GM15510 (cell line): ENCODE measurements around the gene TCF7.

Source experiments
- POLR2A ChIP-seq: IDR thresholded peaks from 3 replicates; pipeline ENCODE4 v1.6.1; 2011; ENCODE audit warnings: borderline replicate concordance; ENCODE audit not compliant: insufficient read length; ENCODE audit errors: extremely low read depth

The TCF7 gene

DNA sequence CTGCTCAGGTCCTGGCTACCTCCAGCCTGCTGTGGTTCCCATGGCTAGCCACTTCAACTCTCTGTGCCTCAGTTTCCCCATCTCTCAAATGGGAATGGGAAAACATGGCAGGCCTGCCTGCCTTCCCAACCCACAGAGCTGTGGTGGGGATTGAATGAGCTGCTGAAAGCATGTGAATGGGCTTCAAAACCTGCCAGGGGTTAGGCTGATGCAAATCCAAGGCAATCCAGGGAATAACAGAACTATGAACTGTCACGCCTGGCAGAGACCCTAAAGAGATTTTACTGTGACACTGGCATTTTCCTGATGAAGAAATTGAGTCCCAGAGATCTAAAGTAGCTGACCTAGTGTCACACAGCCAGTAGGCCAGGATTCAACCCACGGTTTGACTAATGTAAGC is 29.9 kb upstream of the TCF7 start:
- TF ChIP-seq POLR2A = no peak

DNA sequence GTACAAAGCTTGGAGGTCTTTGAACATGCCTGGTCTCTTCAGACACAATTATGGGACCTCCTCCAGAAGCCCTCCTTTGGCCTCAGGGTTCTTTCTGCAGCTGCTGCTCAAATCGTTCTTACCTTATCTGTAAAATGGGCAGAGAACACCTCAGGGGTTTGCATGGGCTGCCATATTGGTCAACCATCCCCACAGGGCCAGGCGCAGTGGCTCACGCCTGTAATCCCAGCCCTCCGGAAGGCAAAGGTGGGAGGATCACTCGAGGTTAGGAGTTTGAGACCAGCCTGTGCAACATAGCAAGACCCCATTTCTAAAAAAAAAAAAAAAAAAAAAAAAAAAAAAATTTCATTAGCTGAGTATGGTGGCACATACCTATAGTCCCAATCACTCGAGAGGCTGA is 29.1 kb upstream of the TCF7 start:
- TF ChIP-seq POLR2A = no peak

GRCh38 chr5:134086225-134086942 is 28.1 kb upstream of the TCF7 start:
- no peak for TF ChIP-seq POLR2A

GRCh38 chr5:134086943-134087305 is 27.6 kb upstream of the TCF7 start:
- no peak for TF ChIP-seq POLR2A

DNA sequence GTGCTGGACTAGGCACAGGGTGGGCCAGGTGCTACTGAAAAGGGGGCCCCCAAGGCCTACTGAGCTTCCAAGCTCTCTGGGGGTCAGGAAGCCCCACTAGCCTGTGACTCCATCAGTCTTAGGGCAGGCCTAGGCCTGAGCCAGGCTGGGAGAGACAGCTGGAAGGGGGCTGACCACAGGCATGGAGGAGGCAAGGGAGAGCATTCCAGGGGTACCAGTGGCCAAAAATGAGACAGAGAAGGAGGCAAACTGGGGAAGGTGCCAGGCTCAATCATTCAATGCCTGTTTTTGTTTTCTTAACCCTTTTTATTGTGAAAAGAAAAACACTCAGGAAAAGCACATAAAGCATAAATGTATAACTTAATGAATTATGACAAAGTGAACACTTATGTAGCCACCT is 26.2 kb upstream of the TCF7 start:
- TF ChIP-seq POLR2A = no peak

DNA sequence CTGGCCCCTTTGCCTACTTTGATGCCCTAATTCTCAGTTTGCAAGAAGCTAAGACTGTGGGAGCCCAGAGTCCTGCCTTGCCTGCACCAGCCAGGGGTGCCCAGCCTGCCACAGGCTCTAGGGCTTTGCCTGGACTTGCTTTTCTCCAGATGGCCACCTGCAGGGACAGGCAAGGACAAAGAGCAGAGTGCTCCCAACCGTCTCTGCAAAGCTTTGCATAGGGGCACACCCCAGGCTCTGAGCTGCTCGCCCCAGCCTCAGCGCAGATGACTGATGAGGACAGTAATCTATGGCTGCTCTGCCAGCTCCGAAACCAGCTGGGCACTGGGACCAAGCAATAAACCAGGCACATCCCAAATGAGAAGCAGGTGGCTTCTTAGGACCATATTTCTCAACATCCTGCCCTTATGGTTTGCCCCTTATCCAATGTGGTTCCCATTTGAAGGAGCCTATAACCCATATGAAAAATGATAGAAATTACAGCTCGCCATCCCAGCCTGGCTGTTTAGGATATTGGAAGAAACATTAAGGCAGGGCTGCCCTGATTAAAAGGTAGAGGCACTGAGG is 25.4 kb upstream of the TCF7 start:
- no peak for TF ChIP-seq POLR2A

DNA sequence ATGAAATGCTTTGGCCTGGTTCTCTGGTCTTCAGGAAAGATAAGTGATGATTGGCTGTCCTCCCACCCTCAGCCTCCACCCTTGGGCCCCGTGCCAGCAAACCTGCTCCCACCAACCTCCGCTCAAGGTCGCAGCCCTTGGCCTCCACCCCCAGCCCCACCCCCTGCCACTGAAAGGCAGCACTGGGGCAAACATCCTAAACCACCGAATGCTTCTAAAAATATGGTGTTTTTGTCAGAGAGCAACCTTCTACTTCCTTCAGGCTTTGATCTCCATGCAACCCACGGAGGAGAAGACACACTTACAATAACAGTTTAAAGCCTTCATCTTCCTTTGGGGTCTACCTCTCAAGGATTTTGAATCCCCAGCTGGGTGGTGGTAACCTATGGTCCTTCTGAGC is 24.0 kb upstream of the TCF7 start:
- TF ChIP-seq POLR2A = no peak

DNA sequence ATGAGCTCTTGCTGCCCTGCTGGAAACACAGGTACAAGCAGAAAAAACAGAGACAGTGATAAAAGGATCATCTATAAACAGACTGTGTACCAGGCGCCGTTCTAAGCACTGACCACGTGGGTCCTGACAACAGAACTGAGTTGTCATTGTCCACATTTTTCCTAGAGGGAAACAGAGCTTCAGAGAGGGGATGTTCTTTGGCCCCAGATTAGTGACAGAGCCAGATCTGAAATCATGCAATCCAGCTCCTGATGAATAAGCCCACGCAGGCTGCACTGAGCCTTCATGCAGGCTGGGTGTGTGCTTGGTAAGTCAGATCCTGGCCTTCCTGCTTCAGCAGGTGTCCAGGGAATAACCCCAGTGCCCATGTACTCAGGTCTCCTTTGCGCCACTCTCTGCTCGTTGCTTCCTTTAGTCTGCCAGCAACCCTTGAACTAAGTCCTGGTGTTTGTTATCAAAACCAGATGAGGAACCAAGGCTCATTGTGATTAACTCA is 22.8 kb upstream of the TCF7 start:
- TF ChIP-seq POLR2A = no peak

DNA sequence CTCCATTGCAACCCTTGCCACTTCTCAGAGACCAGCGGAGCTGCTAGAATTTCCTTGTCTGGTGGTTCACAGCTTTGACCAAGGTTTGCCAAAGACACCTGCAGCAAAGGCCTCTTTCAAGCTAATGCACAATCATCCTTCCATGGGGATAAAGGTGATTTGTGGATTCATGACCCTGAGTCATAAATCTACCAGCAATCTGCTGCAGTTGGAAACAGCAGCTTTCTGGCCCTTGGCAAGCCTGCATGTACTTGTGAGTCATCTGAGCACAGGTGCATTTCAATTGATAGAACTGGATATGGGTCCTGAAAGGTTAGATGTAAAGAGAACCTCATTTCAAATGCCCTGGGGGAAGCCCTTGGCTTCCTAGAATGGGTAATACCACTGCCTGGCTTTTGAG is 21.6 kb upstream of the TCF7 start:
- no peak for TF ChIP-seq POLR2A

- no peak for TF ChIP-seq POLR2A
Observed at GRCh38 chr5:134093351-134093750, 21.1 kb upstream of the TCF7 start.

- no peak for TF ChIP-seq POLR2A
Observed at GRCh38 chr5:134095293-134095692, 19.2 kb upstream of the TCF7 start.

DNA sequence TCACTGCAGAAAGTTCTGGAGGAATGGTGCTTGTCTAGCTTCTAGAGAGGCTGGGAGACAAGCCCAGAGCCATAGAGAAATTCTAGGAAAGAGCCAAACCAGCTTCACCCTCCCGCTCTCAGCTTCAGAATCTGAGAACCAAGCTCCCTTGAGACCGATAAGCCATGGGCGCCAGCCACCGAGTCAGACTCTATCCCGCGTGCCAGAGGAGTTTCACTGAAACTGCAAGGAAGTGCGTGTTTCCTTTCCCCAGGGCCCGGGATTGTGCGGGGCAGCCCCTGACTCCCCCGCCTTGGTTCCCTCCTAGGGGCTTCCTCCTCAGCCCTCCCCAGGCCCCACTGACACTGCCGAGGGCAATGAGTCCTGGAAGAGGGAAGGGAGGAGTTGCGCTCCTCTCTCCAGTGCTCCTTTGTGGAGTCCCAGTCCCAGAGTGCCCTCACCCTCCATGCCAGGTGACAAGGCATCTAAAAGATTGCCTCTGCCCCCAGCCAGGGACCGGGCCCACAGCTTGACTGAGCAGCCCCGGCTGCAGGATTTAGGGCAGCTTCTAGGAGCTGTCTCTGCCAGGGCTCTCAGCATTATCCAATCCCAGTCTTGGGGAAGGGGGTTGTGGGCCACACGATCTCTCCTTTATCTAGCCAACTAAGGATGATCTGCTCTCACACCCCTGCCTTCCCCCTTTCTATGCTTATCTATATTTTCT is 18.4 kb upstream of the TCF7 start:
- no peak for TF ChIP-seq POLR2A

- no peak for TF ChIP-seq POLR2A
Observed at GRCh38 chr5:134097211-134097749, 17.2 kb upstream of the TCF7 start.

- no peak for TF ChIP-seq POLR2A
Observed at GRCh38 chr5:134098690-134099089, 15.8 kb upstream of the TCF7 start.

DNA sequence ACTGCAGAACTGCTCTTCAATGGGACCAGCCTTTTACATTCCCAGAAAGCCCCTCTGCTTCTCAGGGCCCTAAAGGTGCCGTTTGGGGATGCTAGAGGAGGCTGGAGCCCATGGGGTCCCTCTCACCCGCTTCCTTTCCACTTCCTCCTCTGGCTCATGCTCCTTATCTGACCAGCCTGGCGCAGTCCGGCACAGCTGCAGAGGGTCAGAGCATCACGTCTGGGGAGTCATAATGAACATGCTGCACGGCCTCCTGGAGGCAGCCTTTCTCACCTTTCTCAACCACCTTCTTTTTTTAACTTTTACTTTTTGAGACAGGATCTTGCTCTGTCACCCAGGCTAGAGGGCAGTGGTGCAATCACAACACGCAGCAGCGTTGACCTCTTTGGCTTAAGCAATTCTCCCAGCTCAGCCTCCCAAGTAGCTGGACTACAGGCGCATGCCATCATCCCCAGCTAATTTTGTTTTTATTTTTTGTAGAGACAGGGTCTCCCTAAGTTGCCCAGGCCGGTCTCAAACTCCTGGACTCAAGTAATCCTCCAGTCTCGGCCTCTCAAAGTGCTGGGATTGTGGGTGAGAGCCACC is 15.1 kb upstream of the TCF7 start:
- no peak for TF ChIP-seq POLR2A

GRCh38 chr5:134099939-134100282 is 14.6 kb upstream of the TCF7 start:
- no peak for TF ChIP-seq POLR2A

GRCh38 chr5:134100283-134101091 is 14.0 kb upstream of the TCF7 start:
- peak; percentile 41 for TF ChIP-seq POLR2A
